Osteoblast (primary cell): Measurements from ENCODE around the gene METTL6. TPM values are rescaled to one million over a fixed set of nuclear protein-coding genes. Genes with fewer than 3 reads are reported as not detected.

Source experiments
- DNase-seq: peaks from one replicate; pipeline ENCODE4 v3.0.0; 2011; ENCODE audit warnings: low spot score, mixed read lengths; ENCODE audit not compliant: insufficient read length; ENCODE audit errors: missing footprints
- H2AFZ ChIP-seq: 2 replicates; pipeline ENCODE4 v1.6.0; 2011; ENCODE audit warnings: mild to moderate bottlenecking, low read length
- H3K27ac ChIP-seq: 2 replicates; pipeline ENCODE4 v1.5.1; 2011; ENCODE audit warnings: mild to moderate bottlenecking, low read depth, low read length, moderate library complexity
- H3K27me3 ChIP-seq: 2 replicates; pipeline ENCODE4 v1.6.0; 2012; ENCODE audit warnings: mild to moderate bottlenecking, control low read depth, inconsistent platforms, low read length, moderate library complexity; ENCODE audit not compliant: insufficient read depth
- H3K36me3 ChIP-seq: 2 replicates; pipeline ENCODE4 v1.5.1; 2011; ENCODE audit warnings: mild to moderate bottlenecking, low read length, control low read depth, moderate library complexity; ENCODE audit not compliant: insufficient read depth
- H3K4me1 ChIP-seq: 2 replicates; pipeline ENCODE4 v1.5.1; 2011; ENCODE audit warnings: mild to moderate bottlenecking, low read length, control low read depth, moderate library complexity; ENCODE audit not compliant: insufficient read depth
- H3K4me2 ChIP-seq: 2 replicates; pipeline ENCODE4 v1.6.0; 2011; ENCODE audit warnings: mild to moderate bottlenecking, low read length; ENCODE audit not compliant: insufficient read depth
- H3K4me3 ChIP-seq: fragments of 200-600 bp; sonication (generic); 3 replicates; pipeline ENCODE4 v1.5.1; 2012; ENCODE audit warnings: mild to moderate bottlenecking, low read length, inconsistent platforms; ENCODE audit not compliant: insufficient read depth
- H3K79me2 ChIP-seq: 2 replicates; pipeline ENCODE4 v1.6.0; 2012; ENCODE audit warnings: mild to moderate bottlenecking, low read length, control low read depth, inconsistent platforms; ENCODE audit not compliant: insufficient read depth
- H3K9me3 ChIP-seq: 2 replicates; pipeline ENCODE4 v1.5.1; 2011; ENCODE audit warnings: low read depth, low read length, control low read depth
- H4K20me1 ChIP-seq: 2 replicates; pipeline ENCODE4 v1.6.0; 2012; ENCODE audit warnings: mild to moderate bottlenecking, low read length, control low read depth; ENCODE audit not compliant: insufficient read depth
- total RNA-seq: library from RNA; depleted of rRNA; stranded (reverse); fragments of >200 nt; gene quantifications from 2 replicates; pipeline ENCODE4 v1.2.3, GENCODE V29; 2012
- TF ChIP-seq, protein P1 (sequence below): IDR thresholded peaks from 2 replicates; pipeline ENCODE4 v1.5.1; 2011; ENCODE audit warnings: mild to moderate bottlenecking, low read depth, low read length, moderate library complexity; ENCODE audit errors: extremely low read depth

Gene METTL6
- total RNA-seq, 1 donor: 36.6 TPM

DNA sequence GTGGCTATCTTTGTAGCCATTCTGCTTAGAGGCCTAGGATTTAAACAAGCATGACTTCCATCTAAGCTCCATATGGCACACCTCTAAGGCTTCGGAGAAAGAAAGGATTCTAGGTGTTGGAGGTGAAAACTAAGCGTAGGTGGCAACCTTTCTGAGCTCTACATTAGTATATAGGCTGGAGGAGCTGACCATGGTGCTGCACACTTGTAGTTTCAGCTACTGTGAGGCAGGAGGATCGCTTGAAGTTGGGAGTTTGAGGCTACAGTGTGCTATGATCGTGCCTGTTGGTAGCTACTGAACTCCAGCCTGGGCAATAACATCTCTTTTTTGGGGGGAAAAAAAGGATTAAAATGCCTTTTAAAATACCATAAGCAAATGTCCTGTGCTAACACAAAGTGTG, 7.4 kb upstream of the METTL6 start:
- peaks cover 20% of the 10 kb centered on the region for H4K20me1 ChIP-seq
- no peak overlapping the region for H2AFZ ChIP-seq
- peaks cover 36% of the 10 kb centered on the region for H3K79me2 ChIP-seq
- H3K4me1 ChIP-seq: peaks cover 20% of the 10 kb centered on the region
- no peak for DNase-seq
- H3K4me3 ChIP-seq: no peak overlapping the region
- H3K36me3 ChIP-seq: peaks cover 75% of the 10 kb centered on the region
- H3K9me3 ChIP-seq: no peaks in the 10 kb centered on the region
- H3K4me2 ChIP-seq: no peak overlapping the region
- no peaks in the 10 kb centered on the region for H3K27me3 ChIP-seq
- H3K27ac ChIP-seq: no peak overlapping the region
- TF ChIP-seq, protein P1, sequence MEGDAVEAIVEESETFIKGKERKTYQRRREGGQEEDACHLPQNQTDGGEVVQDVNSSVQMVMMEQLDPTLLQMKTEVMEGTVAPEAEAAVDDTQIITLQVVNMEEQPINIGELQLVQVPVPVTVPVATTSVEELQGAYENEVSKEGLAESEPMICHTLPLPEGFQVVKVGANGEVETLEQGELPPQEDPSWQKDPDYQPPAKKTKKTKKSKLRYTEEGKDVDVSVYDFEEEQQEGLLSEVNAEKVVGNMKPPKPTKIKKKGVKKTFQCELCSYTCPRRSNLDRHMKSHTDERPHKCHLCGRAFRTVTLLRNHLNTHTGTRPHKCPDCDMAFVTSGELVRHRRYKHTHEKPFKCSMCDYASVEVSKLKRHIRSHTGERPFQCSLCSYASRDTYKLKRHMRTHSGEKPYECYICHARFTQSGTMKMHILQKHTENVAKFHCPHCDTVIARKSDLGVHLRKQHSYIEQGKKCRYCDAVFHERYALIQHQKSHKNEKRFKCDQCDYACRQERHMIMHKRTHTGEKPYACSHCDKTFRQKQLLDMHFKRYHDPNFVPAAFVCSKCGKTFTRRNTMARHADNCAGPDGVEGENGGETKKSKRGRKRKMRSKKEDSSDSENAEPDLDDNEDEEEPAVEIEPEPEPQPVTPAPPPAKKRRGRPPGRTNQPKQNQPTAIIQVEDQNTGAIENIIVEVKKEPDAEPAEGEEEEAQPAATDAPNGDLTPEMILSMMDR: no peak

DNA sequence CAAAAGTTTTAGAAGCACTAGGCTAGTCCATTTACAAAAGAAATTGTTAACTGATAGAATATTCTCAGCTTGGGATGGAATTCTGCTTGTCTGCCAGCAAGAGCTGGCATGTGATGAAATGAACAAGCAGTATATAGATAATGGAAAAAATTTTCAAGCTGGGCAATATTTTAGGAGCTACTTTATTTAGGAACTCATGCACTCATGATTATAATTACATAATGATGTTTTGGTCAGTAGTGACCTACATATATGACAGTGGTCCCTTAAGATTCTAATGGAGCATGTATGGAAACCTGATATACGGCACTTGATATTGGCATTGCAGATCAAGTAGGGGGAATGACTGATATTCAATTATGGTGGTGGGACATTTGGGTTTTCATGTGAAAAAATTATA, 6.2 kb upstream of the METTL6 start:
- Histone ChIP-seq H3K4me2 (no peak overlapping the region), H3K4me1 (peaks cover 15% of the 10 kb centered on the region), H2AFZ (no peak overlapping the region), H4K20me1 (peaks cover 29% of the 10 kb centered on the region), H3K79me2 (peaks cover 49% of the 10 kb centered on the region), H3K27ac (no peak overlapping the region), H3K9me3 (no peaks in the 10 kb centered on the region), H3K27me3 (no peaks in the 10 kb centered on the region), H3K4me3 (no peak overlapping the region), H3K36me3 (peaks cover 73% of the 10 kb centered on the region)
- TF ChIP-seq, protein P1: no peak
- no peak for DNase-seq

DNA sequence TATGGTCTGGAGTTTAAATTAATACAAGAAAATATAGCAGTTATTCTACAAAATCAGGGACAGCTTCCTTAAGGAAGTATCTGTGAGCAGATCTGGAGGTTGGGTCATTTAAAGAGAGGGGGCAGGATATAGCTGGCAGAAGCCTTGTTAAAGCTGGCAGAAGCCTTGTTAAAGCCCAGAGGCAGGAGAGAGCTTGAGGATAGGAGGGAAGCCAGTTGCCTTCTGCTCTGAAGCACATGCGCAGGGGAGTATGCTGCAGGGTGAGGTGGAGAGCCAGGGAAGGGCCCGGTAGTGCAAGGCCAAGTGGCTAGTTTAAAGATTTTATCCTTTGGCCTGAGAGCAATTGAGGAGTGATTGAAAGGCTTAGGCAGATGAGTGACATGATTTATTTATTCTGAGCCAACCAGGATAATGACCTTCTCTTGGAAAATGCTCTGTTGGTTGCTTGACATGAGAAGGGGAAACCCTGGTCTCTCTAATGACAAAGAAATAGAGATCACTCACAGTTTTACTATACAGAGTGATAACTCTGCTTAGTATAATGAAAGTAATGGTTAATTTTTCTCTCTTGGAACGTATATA, 4.0 kb upstream of the METTL6 start:
- H3K4me1 ChIP-seq: peaks cover 13% of the 10 kb centered on the region
- no peaks in the 10 kb centered on the region for H3K9me3 ChIP-seq
- H3K4me2 ChIP-seq: no peak overlapping the region
- H3K4me3 ChIP-seq: no peak overlapping the region
- TF ChIP-seq, protein P1: no peak
- H2AFZ ChIP-seq: no peak overlapping the region
- no peak for DNase-seq
- peaks cover 69% of the 10 kb centered on the region for H3K79me2 ChIP-seq
- no peaks in the 10 kb centered on the region for H3K27me3 ChIP-seq
- H3K36me3 ChIP-seq: peaks cover 56% of the 10 kb centered on the region
- H4K20me1 ChIP-seq: peaks cover 31% of the 10 kb centered on the region
- H3K27ac ChIP-seq: no peak overlapping the region

DNA sequence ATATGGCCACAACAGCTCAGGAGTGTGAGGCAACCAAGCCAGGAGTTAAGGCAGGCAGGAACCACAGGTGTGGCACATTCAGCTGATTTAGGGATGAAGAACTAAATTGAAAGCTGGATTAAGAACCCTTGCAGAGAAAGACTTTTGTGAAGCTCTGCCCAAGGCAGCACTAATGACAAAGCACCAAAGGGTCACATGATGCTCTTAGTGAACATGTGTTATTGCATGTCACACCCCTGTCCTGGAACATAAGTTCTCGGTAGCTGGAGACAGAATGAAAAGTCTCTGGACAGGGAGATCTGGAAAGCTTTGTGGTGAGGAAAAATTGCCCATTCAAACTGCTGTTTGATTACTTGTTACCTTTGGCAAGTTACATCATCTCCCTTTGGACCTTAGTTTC, 3.3 kb upstream of the METTL6 start:
- H3K4me3 ChIP-seq: no peak overlapping the region

More for the DNA sequence above, 3.3 kb upstream of the METTL6 start:
- Histone ChIP-seq H3K9me3 (no peaks in the 10 kb centered on the region), H3K27ac (no peak overlapping the region), H3K4me1 (peaks cover 14% of the 10 kb centered on the region), H3K79me2 (peaks cover 74% of the 10 kb centered on the region), H2AFZ (no peak overlapping the region), H3K27me3 (no peaks in the 10 kb centered on the region), H3K36me3 (peaks cover 49% of the 10 kb centered on the region), H3K4me2 (no peak overlapping the region), H4K20me1 (peaks cover 31% of the 10 kb centered on the region)
- TF ChIP-seq, protein P1: no peak
- no peak for DNase-seq
